Stomach (tissue), 9 donors: ENCODE measurements around the gene NCMAP. TPM values are rescaled to one million over a fixed set of nuclear protein-coding genes. Genes with fewer than 3 reads are reported as not detected.
"Not testable (repeated sequence)": the region's sequence is repeated elsewhere in the genome, so short reads cannot be mapped to it uniquely, and the experiment has no call there.

Experiments used
- DNase-seq, 2 donors: peaks; one replicate each; pipeline versions ENCODE4 v3.0.0 to v3.0.0-alpha.2; 2013 to 2019
- H3K27ac ChIP-seq, 5 donors: fragments of 200-600 bp in 4 of 5; sonication (generic) in 4 of 5; one replicate each; pipeline ENCODE4 v1.5.1; 2013 to 2019; ENCODE audit warnings: mild to moderate bottlenecking in 1 of 5, moderate library complexity in 1 of 5
- H3K27me3 ChIP-seq, 3 donors: fragments of 200-600 bp; sonication (generic); one replicate each; pipeline ENCODE4 v1.5.1; 2017 to 2019; ENCODE audit warnings: mixed run types in 1 of 3
- H3K36me3 ChIP-seq, 4 donors: fragments of 200-600 bp; sonication (generic); 1 replicate in 3 of 4; 2 replicates in 1 of 4; pipeline ENCODE4 v1.5.1; 2016 to 2019
- H3K4me1 ChIP-seq, 4 donors: fragments of 200-600 bp; sonication (generic); one replicate each; pipeline ENCODE4 v1.5.1; 2016 to 2019
- H3K4me3 ChIP-seq, 4 donors: fragments of 200-600 bp; sonication (generic) in 3 of 4; one replicate each; pipeline ENCODE4 v1.5.1; 2016 to 2019; ENCODE audit warnings: mild to moderate bottlenecking in 1 of 4
- H3K9me3 ChIP-seq, 4 donors: fragments of 200-600 bp; sonication (generic); one replicate each; pipeline ENCODE4 v1.5.1; 2016 to 2019
- EP300 ChIP-seq: sonication (generic); formaldehyde crosslinking; IDR thresholded peaks from one replicate; pipeline ENCODE4 v1.6.1; 2017; ENCODE audit warnings: antibody characterized with exemption
- POLR2A ChIP-seq, 4 donors: fragments of 450-650 bp; IDR thresholded peaks; one replicate each; pipeline ENCODE4 v1.6.1; 2016; ENCODE audit warnings: antibody characterized with exemption in 4 of 4, control low read depth in 2 of 4, mild to moderate bottlenecking in 1 of 4, moderate library complexity in 1 of 4
- POLR2AphosphoS5 ChIP-seq, 3 donors: sonication (generic); formaldehyde crosslinking; IDR thresholded peaks; one replicate each; pipeline ENCODE4 v1.6.1; 2016; ENCODE audit warnings: antibody characterized with exemption in 3 of 3
- WGBS, 5 donors: extraction: QIAGEN DNeasy Blood & Tissue Kit in 3 of 5; methylation state at CpG; one replicate each; pipeline versions ENCODE4 v1.1.5 to v1.1.7; 2013 to 2018; 5-methylcytosine and 5-hydroxymethylcytosine counted together
- intact Hi-C: fragments of 100-400 bp; cut with DNase I; formaldehyde crosslinking; loops from one replicate; pipeline ENCODE4 v1.15.1; 2023; ENCODE audit warnings: low total_unique reads
- polyA plus RNA-seq, 3 donors: library from polyadenylated mRNA; stranded (reverse); fragments of 200-250 nt; gene quantifications; one replicate each; pipeline ENCODE4 v1.2.3, GENCODE V29; 2013
- total RNA-seq, 5 donors: library from RNA; depleted of rRNA; stranded (reverse); fragments of >200 nt; gene quantifications; one replicate each; pipeline versions ENCODE4 v1.1.0 to v1.2.3, GENCODE V29; 2014 to 2016
- TF ChIP-seq, protein P1 (sequence below), 7 experiments: fragments of 450-650 bp in 4 of 7; fragments of 200-600 bp in 3 of 7; sonication (generic) in 3 of 7; IDR thresholded peaks; one replicate each; pipeline ENCODE4 v1.5.1; 2016 to 2019; ENCODE audit warnings: antibody characterized with exemption in 7 of 7, control low read depth in 2 of 7, mild to moderate bottlenecking in 1 of 7
- donor health status: healthy with polysubstance abuse.
- donor health status: Bipolar disorder and iron deficiency.
- donor health status: healthy.

The NCMAP gene
- total and polyA plus RNA-seq, 8 donors: 0.29 to 9.3 (median 4.1) TPM

DNA sequence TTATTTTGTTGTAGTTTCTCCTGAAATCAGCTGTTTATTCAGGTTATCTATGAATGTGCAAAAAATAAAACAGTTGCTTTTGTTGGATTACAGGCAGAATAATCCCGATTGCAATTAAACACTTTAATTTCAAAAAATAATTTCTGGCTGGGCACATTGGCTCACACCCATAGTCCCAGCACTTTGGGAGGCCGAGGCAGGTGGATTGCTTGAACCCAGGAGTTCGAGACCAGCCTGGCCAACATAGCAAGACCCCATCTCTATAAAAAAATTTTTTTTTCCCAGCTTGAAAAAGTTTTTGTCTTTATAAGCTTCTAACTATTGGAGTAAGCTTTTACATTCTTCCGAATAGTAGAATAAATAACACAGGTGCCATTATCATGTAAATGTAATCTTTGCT is 38.0 kb upstream of the NCMAP start:
- Histone ChIP-seq H3K27ac (no peak overlapping the region), H3K27me3 (no peaks in the 10 kb centered on the region), H3K4me1 (no peaks in the 10 kb centered on the region), H3K9me3 (no peaks in the 10 kb centered on the region), H3K4me3 (no peak overlapping the region), H3K36me3 (peaks cover 0 to 35% (median 16%) of the 10 kb centered on the region in 4 donors)
- no peak for TF ChIP-seq POLR2A (IDR thresholded peaks at IDR 0.05)
- TF ChIP-seq, protein P1, sequence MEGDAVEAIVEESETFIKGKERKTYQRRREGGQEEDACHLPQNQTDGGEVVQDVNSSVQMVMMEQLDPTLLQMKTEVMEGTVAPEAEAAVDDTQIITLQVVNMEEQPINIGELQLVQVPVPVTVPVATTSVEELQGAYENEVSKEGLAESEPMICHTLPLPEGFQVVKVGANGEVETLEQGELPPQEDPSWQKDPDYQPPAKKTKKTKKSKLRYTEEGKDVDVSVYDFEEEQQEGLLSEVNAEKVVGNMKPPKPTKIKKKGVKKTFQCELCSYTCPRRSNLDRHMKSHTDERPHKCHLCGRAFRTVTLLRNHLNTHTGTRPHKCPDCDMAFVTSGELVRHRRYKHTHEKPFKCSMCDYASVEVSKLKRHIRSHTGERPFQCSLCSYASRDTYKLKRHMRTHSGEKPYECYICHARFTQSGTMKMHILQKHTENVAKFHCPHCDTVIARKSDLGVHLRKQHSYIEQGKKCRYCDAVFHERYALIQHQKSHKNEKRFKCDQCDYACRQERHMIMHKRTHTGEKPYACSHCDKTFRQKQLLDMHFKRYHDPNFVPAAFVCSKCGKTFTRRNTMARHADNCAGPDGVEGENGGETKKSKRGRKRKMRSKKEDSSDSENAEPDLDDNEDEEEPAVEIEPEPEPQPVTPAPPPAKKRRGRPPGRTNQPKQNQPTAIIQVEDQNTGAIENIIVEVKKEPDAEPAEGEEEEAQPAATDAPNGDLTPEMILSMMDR (IDR thresholded peaks at IDR 0.05): no peak
- TF ChIP-seq EP300: no peak
- TF ChIP-seq POLR2AphosphoS5 (IDR thresholded peaks at IDR 0.05): no peak
- DNase-seq: no peak
- WGBS, 5 donors: 80 to 96% (median 90%) methylated on average over 4 of the region's 4 CpGs
- intact Hi-C loops: no loop called here

DNA sequence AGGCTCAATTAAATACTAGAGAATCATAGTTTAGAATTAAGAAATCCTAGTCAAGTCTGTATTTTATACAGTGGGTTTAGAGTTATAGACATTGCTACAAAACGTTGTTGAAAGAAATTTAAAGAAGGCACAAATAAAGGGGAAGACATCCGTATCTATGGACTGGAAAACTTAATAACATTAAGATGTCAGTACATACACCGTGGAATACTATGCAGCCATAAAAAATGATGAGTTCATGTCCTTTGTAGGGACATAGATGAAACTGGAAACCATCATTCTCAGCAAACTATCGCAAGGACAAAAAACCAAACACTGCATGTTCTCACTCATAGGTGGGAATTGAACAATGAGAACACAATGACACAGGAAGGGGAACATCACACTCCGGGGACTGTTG is 35.6 kb upstream of the NCMAP start:
- WGBS, 5 donors: 93 to 97% (median 95%) methylated on average over 5 of the region's 5 CpGs

DNA sequence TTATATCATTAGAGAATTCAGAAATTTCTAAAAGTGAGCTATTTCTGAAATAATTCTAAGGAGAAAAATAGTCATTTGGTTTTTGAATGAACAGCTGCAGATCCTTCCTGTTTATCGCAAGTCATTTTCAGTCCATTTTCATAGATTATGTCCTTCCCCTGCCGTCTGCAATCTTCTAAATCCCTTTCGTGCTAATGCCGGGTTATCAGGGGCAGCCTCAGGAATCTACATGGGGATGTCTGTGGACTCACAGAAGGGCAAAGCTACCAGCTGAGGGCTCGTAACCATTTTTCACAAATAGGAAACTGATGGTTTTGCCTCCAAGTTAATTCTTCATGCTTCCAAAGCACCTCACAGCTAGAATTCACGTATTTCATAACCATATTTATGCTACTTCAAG is 30.3 kb upstream of the NCMAP start:
- H3K36me3 ChIP-seq: peaks cover 0 to 8% (median 6%) of the 10 kb centered on the region in 4 donors
- H3K9me3 ChIP-seq: no peaks in the 10 kb centered on the region
- TF ChIP-seq EP300 (no peak), POLR2A (IDR thresholded peaks at IDR 0.05) (no peak), POLR2AphosphoS5 (IDR thresholded peaks at IDR 0.05) (no peak)
- TF ChIP-seq, protein P1 (IDR thresholded peaks at IDR 0.05): no peak
- no peaks in the 10 kb centered on the region for H3K4me1 ChIP-seq
- no peak overlapping the region for H3K4me3 ChIP-seq
- WGBS, 5 donors: 81 to 90% (median 85%) methylated on average over 6 of the region's 6 CpGs
- intact Hi-C loops: no loop called here
- H3K27me3 ChIP-seq: no peaks in the 10 kb centered on the region
- DNase-seq: no peak
- H3K27ac ChIP-seq: no peak overlapping the region

More for the DNA sequence above, 35.6 kb upstream of the NCMAP start:
- intact Hi-C loops, H3K27ac ChIP-seq, H3K4me3 ChIP-seq, H3K4me1 ChIP-seq, H3K9me3 ChIP-seq, DNase-seq, H3K27me3 ChIP-seq: not testable (repeated sequence)
- peaks cover 0 to 34% (median 16%) of the 10 kb centered on the region in 4 donors for H3K36me3 ChIP-seq

DNA sequence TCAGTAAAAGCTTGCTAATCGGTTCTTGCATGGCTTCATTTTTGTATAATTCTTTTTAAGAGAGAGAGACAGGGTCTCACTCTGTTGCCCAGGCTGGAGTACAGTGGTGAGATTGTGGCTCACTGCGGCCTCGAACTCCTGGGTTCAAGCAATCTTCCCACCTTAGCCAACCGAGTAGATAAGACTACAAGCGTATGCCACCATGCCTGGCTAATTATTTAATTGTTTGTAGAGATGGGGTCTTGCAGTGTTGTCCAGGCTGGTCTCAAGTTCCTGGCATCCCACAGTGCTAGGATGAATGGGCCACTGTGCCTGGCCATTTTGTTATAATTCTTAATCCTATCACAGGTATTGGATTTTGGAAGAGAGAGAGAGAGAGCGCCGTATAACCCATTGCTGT is 29.8 kb upstream of the NCMAP start:
- no peak overlapping the region for H3K27ac ChIP-seq
- DNase-seq: no peak
- H3K36me3 ChIP-seq: peaks cover 0 to 10% (median 5%) of the 10 kb centered on the region in 4 donors
- TF ChIP-seq, protein P1 (IDR thresholded peaks at IDR 0.05): no peak
- TF ChIP-seq POLR2A (IDR thresholded peaks at IDR 0.05) (no peak), EP300 (no peak), POLR2AphosphoS5 (IDR thresholded peaks at IDR 0.05) (no peak)
- 83 to 89% (median 88%) methylated on average over 7 of the region's 7 CpGs for WGBS, 5 donors
- no peaks in the 10 kb centered on the region for H3K4me1 ChIP-seq
- no peaks in the 10 kb centered on the region for H3K9me3 ChIP-seq
- no peak overlapping the region for H3K4me3 ChIP-seq
- intact Hi-C loops: no loop called here
- no peaks in the 10 kb centered on the region for H3K27me3 ChIP-seq

DNA sequence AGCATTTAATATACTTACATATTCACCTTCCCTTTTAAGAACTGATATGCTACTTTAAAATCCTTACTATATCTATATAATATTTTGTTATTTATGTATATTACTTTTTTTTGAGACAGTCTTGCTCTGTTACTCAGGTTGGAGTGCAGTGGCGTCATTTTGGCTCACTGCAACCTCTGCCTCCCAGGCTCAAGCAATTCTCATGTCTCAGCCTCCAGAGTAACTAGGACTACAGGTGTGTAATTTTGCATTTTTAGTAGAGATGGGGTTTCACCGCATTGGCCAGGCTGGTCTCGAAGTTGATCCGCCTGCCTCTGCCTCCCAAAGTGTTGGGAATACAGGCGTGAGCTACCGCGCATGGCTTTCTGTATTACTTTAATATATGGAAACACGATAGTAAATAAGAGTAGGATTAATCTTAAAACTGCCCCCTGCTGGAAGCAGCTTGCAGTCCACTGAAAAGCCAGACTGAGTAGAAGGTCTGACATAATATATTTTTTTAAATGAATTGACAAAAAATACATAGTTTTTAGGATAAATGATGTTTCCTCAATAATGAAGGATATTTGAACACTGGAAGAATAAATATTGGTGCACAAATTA is 28.8 kb upstream of the NCMAP start:
- DNase-seq: peak in 1 of 2 donors; percentile 34

More for the DNA sequence above, 28.8 kb upstream of the NCMAP start:
- no peak overlapping the region for H3K27ac ChIP-seq
- no peaks in the 10 kb centered on the region for H3K9me3 ChIP-seq
- intact Hi-C loops: no loop called here
- TF ChIP-seq, protein P1 (IDR thresholded peaks at IDR 0.05): peak in 4 of 7 experiments; percentile 34 to 43 (median 39)
- TF ChIP-seq POLR2A (IDR thresholded peaks at IDR 0.05): no peak
- no peaks in the 10 kb centered on the region for H3K4me1 ChIP-seq
- H3K36me3 ChIP-seq: peaks cover 0 to 20% (median 11%) of the 10 kb centered on the region in 4 donors
- 82 to 86% (median 84%) methylated on average over 8 of the region's 8 CpGs for WGBS, 5 donors
- H3K4me3 ChIP-seq: no peak overlapping the region
- H3K27me3 ChIP-seq: no peaks in the 10 kb centered on the region
